B cell (primary cell): ENCODE data around the gene CAMK2A. TPM values are rescaled to one million over a fixed set of nuclear protein-coding genes. Genes with fewer than 3 reads are reported as not detected.

Experiments
- ATAC-seq: fragments of 200-7000 bp; cut with Tn5 transposase; one replicate; pipeline ENCODE4 v1.10.0; 2021; ENCODE audit warnings: low read depth, mild to moderate bottlenecking, moderate number of reproducible peaks, moderate library complexity
- CTCF ChIA-PET: fragments of 350-600 bp; sonication (Branson Sonifier 250); formaldehyde crosslinking; loops from one replicate; lab custom pipeline; 2021; ENCODE audit warnings: antibody characterized with exemption, inconsistent platforms; lab: Charles Lee
- POLR2A ChIA-PET: fragments of 350-600 bp; sonication (Branson Sonifier 250); formaldehyde crosslinking; loops from one replicate; lab custom pipeline; 2021; ENCODE audit warnings: antibody characterized with exemption; lab: Charles Lee
- DNase-seq: peaks from one replicate; pipeline ENCODE4 v3.0.0; 2013
- H2AFZ ChIP-seq: 2 replicates; pipeline ENCODE4 v1.6.1; 2012; ENCODE audit warnings: mild to moderate bottlenecking, low read depth, low read length; ENCODE audit not compliant: insufficient read depth, poor library complexity, severe bottlenecking
- H3K27ac ChIP-seq, 2 donors: 1 replicate in 1 of 2; 2 replicates in 1 of 2; pipeline ENCODE4 v1.5.1; 2012 to 2013; ENCODE audit warnings: low read length in 2 of 2, mild to moderate bottlenecking in 2 of 2, moderate library complexity in 1 of 2
- H3K27me3 ChIP-seq, 4 experiments: fragments of 200-600 bp in 1 of 4; sonication (generic) in 1 of 4; replicated peaks in 1 of 4; 1 replicate in 2 of 4; 2 replicates in 2 of 4; pipeline versions ENCODE4 v1.6.1 to v1.7.0; 2013 to 2016; ENCODE audit warnings: low read length in 3 of 4, mild to moderate bottlenecking in 2 of 4, mixed read lengths in 1 of 4, moderate library complexity in 1 of 4; ENCODE audit not compliant: insufficient read depth in 4 of 4, control insufficient read depth in 3 of 4; ENCODE audit errors: control extremely low read depth in 1 of 4
- H3K36me3 ChIP-seq, 2 experiments: replicated peaks in 1 of 2; 1 replicate in 1 of 2; 2 replicates in 1 of 2; pipeline versions ENCODE4 v1.6.1 to v1.7.1; 2013; ENCODE audit warnings: low read length in 1 of 2; ENCODE audit not compliant: insufficient read depth in 2 of 2, control insufficient read depth in 1 of 2; ENCODE audit errors: control extremely low read depth in 1 of 2, extremely low read depth in 1 of 2
- H3K4me1 ChIP-seq, 2 donors: fragments of 200-600 bp in 1 of 2; sonication (generic) in 1 of 2; 1 replicate in 1 of 2; 2 replicates in 1 of 2; pipeline versions ENCODE4 v1.5.1 to v1.6.1; 2013 to 2017; ENCODE audit warnings: low read length in 2 of 2; ENCODE audit not compliant: control insufficient read depth in 2 of 2, insufficient read depth in 2 of 2
- H3K4me2 ChIP-seq: replicated peaks from 2 replicates; pipeline ENCODE3; 2012; ENCODE audit warnings: mild to moderate bottlenecking, low read depth, low read length; ENCODE audit not compliant: poor library complexity, severe bottlenecking
- H3K4me3 ChIP-seq, 5 experiments: fragments of 200-600 bp in 1 of 5; sonication (generic) in 1 of 5; 1 replicate in 3 of 5; 2 replicates in 2 of 5; pipeline versions ENCODE4 v1.5.1 to v1.7.0; 2011 to 2016; ENCODE audit warnings: low read length in 4 of 5, mild to moderate bottlenecking in 4 of 5, low read depth in 2 of 5, control low read depth in 1 of 5, moderate library complexity in 1 of 5; ENCODE audit not compliant: insufficient read depth in 1 of 5; ENCODE audit errors: control extremely low read depth in 1 of 5, extremely low read depth in 1 of 5
- H3K79me2 ChIP-seq: fragments of 200-600 bp; sonication (generic); one replicate; pipeline ENCODE4 v1.6.0; 2016; ENCODE audit warnings: low read length; ENCODE audit not compliant: control insufficient read depth, insufficient read depth
- H3K9ac ChIP-seq: fragments of 200-600 bp; sonication (generic); 2 replicates; pipeline ENCODE4 v1.6.1; 2017; ENCODE audit warnings: mild to moderate bottlenecking, low read length, moderate library complexity
- H3K9me3 ChIP-seq, 3 donors: one replicate each; pipeline versions ENCODE4 v1.6.1 to v1.7.1; 2013; ENCODE audit warnings: low read length in 2 of 3; ENCODE audit not compliant: control insufficient read depth in 2 of 3, insufficient read depth in 1 of 3; ENCODE audit errors: control extremely low read depth in 1 of 3
- H4K20me1 ChIP-seq: 2 replicates; pipeline ENCODE4 v1.6.0; 2012; ENCODE audit warnings: mild to moderate bottlenecking, low read length; ENCODE audit not compliant: insufficient read depth, control insufficient read depth, poor library complexity, severe bottlenecking
- H3K27ac Mint-ChIP-seq: one replicate; pipeline ENCODE4 v1.8.0; 2021; ENCODE audit warnings: mixed read lengths
- H3K27me3 Mint-ChIP-seq: one replicate; pipeline ENCODE4 v1.8.0; 2021; ENCODE audit warnings: mixed read lengths
- H3K4me1 Mint-ChIP-seq: one replicate; pipeline ENCODE4 v1.8.0; 2021; ENCODE audit warnings: mixed read lengths
- H3K4me3 Mint-ChIP-seq: one replicate; pipeline ENCODE4 v1.8.0; 2021; ENCODE audit warnings: mixed read lengths
- H3K9me3 Mint-ChIP-seq: one replicate; pipeline ENCODE4 v1.8.0; 2022; ENCODE audit warnings: mixed read lengths; ENCODE audit not compliant: insufficient read depth
- CTCF ChIP-seq: fragments of 200-600 bp; IDR thresholded peaks from one replicate; pipeline ENCODE4 v1.8.0; 2022; ENCODE audit warnings: antibody characterized with exemption, mild to moderate bottlenecking
- EZH2 ChIP-seq: IDR thresholded peaks from 2 replicates; pipeline ENCODE4 v1.6.1; 2012; ENCODE audit warnings: borderline replicate concordance, low read depth, mild to moderate bottlenecking, moderate library complexity, low read length; ENCODE audit not compliant: insufficient read depth, poor library complexity, severe bottlenecking
- WGBS: methylation state at CpG from one replicate; pipeline ENCODE4 v1.1.5; 2013; ENCODE audit warnings: missing lambda C conversion rate; ENCODE audit not compliant: insufficient coverage; 5-methylcytosine and 5-hydroxymethylcytosine counted together
- intact Hi-C: fragments of 100-400 bp; cut with micrococcal nuclease; formaldehyde crosslinking; loops from one replicate; pipeline ENCODE4 v1.10.0; 2022
- polyA plus RNA-seq: library from polyadenylated mRNA; depleted of rRNA; stranded (reverse); fragments of >200 nt; gene quantifications from 2 replicates; pipeline ENCODE4 v1.2.3, GENCODE V29; 2012
- total RNA-seq, 2 donors: library from RNA; stranded (reverse); fragments of 120-200 nt in 1 of 2; gene quantifications; 1 replicate in 1 of 2; 2 replicates in 1 of 2; pipeline versions ENCODE4 v1.2.3 to v1.2.4, GENCODE V29; 2013 to 2022

CAMK2A gene
- total and polyA plus RNA-seq, 2 donors (not counting 1 experiment from before 2014, with no cell fraction given) = not detected

DNA sequence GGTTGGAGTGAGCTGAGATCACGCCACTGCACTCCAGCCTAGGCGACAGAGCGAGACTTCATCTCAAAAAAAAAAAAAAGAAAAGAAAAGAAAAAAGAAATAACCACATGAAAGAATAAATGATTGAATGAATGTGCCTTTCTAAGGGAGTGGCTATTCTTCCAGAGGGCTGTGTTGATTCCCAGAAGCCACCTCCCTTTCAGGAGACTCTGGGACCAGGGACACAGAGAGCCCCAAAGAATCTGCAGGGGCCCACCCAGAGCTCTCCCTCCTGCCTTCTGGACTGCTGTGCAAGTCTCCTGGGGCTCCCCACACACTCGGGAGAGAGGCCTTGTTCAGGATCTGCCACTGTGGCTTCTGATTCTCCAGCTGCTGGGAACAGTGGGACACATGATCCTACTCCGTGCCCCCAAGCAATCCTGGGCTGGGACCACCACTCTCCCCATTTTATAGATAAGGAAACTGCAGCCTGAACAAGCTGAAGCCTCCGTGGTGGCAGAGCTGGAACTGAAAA is 23.6 kb downstream of the CAMK2A start:
- no peaks in the 10 kb centered on the region for H4K20me1 ChIP-seq
- no peak overlapping the region for H3K27ac ChIP-seq
- peaks cover 11% of the 10 kb centered on the region for H3K27me3 Mint-ChIP-seq
- H3K9me3 Mint-ChIP-seq = no peaks in the 10 kb centered on the region
- no peaks in the 10 kb centered on the region for H3K79me2 ChIP-seq
- 47% methylated on average over 2 of the region's 6 CpGs for WGBS
- ATAC-seq (no peak), DNase-seq (no peak)
- no peaks in the 10 kb centered on the region for H3K4me1 Mint-ChIP-seq
- no peak overlapping the region for H3K4me3 ChIP-seq
- TF ChIP-seq CTCF (no peak), EZH2 (no peak)
- H3K27me3 ChIP-seq = peaks cover 0 to 4% (median 0%) of the 10 kb centered on the region in 4 experiments
- H3K4me3 Mint-ChIP-seq = no peak overlapping the region
- no peaks in the 10 kb centered on the region for H3K4me1 ChIP-seq
- no peak overlapping the region for H3K27ac Mint-ChIP-seq
- H2AFZ ChIP-seq = no peak overlapping the region
- no peaks in the 10 kb centered on the region for H3K9me3 ChIP-seq
- ChIA-PET POLR2A (interaction anchor here (0.6 kb wide), 1 partner anchor 11 kb away, joined by 3 read pairs; no protein-coding TSS in a partner anchor), CTCF (no interaction called here)
- H3K36me3 ChIP-seq = no peaks in the 10 kb centered on the region
- H3K4me2 ChIP-seq = no peak overlapping the region
- intact Hi-C loops = no loop called here
- no peak overlapping the region for H3K9ac ChIP-seq

DNA sequence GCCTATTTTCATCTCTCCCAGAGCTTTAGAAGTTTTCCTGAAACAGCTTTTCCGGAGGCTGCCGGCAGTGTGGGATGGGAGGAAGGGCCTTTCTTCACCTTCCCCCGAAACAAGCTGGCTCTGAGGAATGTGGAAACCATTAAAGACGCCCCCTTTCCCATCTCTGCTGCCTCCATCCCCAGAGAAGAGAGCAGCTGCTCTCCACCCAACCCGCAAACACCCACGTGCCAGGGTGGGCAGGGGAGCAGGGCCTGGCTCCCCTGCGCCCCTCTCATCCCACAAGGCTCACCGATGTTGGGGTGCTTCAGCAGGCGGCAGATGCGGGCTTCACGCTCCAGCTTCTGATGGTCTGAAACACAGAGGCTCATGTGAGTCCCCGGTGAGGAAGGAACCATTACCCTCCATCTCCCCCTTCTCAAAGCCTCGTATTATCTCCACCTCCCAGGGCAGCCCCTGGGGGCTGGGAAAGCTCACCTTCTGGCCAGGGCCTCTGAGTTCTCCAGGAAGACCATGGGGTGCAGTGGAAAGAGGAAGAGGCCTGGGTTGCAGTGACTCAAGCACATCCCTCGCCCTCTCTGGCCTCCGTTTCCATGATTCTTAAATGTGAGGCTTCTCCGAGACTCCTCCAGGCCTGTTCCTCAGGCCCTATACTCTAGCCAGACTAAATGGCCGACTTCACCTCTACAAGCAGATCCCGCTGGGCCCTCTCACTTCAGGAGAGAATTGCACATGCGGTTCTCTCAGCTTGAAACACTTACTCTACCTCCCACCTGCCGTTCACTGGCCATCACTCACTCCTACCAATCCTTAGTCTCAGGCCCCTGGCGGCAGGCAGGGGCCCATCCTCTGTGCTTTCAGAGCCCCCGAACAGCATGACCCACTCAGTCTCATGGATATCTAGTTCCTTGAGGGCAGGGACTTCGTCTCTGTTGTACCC is 24.6 kb downstream of the CAMK2A start:
- H3K9me3 ChIP-seq = no peaks in the 10 kb centered on the region
- intact Hi-C loops = no loop called here
- ChIA-PET POLR2A (interaction anchor here (0.6 kb wide), 1 partner anchor 10 kb away, joined by 3 read pairs; no protein-coding TSS in a partner anchor), CTCF (no interaction called here)
- no peaks in the 10 kb centered on the region for H3K36me3 ChIP-seq
- H3K4me3 ChIP-seq = no peak overlapping the region
- ATAC-seq (no peak), DNase-seq (no peak)
- no peak overlapping the region for H3K4me3 Mint-ChIP-seq
- WGBS = 90% methylated on average over 20 of the region's 23 CpGs
- no peak overlapping the region for H2AFZ ChIP-seq
- no peaks in the 10 kb centered on the region for H4K20me1 ChIP-seq
- no peaks in the 10 kb centered on the region for H3K4me1 Mint-ChIP-seq
- no peak overlapping the region for H3K4me2 ChIP-seq
- peaks cover 13% of the 10 kb centered on the region for H3K27me3 Mint-ChIP-seq
- no peaks in the 10 kb centered on the region for H3K4me1 ChIP-seq
- H3K27me3 ChIP-seq = peaks cover 0 to 4% (median 0%) of the 10 kb centered on the region in 4 experiments
- no peak overlapping the region for H3K27ac Mint-ChIP-seq
- H3K79me2 ChIP-seq = no peaks in the 10 kb centered on the region
- H3K9ac ChIP-seq = no peak overlapping the region
- no peak for TF ChIP-seq CTCF
- no peak for TF ChIP-seq EZH2
- no peaks in the 10 kb centered on the region for H3K9me3 Mint-ChIP-seq
- H3K27ac ChIP-seq = no peak overlapping the region
